Left lobe of liver (tissue), 2 donors: ENCODE data around the gene GRM7. TPM values are rescaled to one million over a fixed set of nuclear protein-coding genes. Genes with fewer than 3 reads are reported as not detected.
A peak's percentile ranks its signal among the peaks of the same experiment; 100 is the strongest.
"Not testable (repeated sequence)": the region's sequence is repeated elsewhere in the genome, so short reads cannot be mapped to it uniquely, and the experiment has no call there.

Source experiments
- ATAC-seq: fragments of 200-7000 bp; cut with Tn5 transposase; one replicate; pipeline ENCODE4 v1.9.1; 2020; ENCODE audit warnings: mild to moderate bottlenecking, moderate library complexity
- DNase-seq: peaks from one replicate; pipeline ENCODE4 v3.0.0-alpha.2; 2020; ENCODE audit warnings: low spot score
- total RNA-seq: library from RNA; stranded (reverse); gene quantifications from one replicate; pipeline ENCODE4 v1.2.1, GENCODE V29; 2021
- donor health status: DM: no; HTN: no; CAD: no; lungs with moderate emphysema.
- donor health status: DM: no; HTN: yes; CAD: no.

GRM7 gene
- 0.08 TPM for total RNA-seq

GRCh38 chr3:6860954-6861624, at the start of gene GRM7:
Gene GRM7 (plus strand): TSS chr3:6861115.
- ATAC-seq: no peak
- no peak for DNase-seq

- DNase-seq (no peak), ATAC-seq (no peak)
Measured at GRCh38 chr3:6821411-6821810, 39.5 kb upstream of the GRM7 start.

- ATAC-seq (peak; percentile 93), DNase-seq (no peak)
Measured at GRCh38 chr3:6825524-6825923, 35.4 kb upstream of the GRM7 start.

- DNase-seq (no peak), ATAC-seq (no peak)
Measured at GRCh38 chr3:6827453-6827852, 33.5 kb upstream of the GRM7 start.

- DNase-seq: no peak
- no peak for ATAC-seq
Measured at GRCh38 chr3:6844723-6845122, 16.2 kb upstream of the GRM7 start.

DNA sequence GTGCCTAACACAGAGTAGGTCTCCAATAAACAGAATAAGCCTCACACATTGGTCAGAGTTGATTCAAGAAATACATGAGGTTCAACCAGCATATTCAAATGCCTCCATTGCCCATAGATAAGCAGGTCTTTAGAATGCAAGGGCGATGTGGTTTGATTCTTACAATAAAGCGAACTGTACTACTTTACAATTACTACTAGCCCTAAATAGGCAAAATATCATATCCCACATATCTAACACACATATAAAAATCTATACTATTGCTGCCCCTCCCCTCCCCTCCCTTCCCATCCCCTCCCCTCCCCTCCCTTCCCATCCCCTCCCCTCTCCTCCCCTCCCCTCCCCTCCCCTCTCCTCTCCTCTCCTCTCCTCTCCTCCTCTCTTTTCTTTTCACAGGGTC, 6.7 kb upstream of the GRM7 start:
- DNase-seq: no peak
- ATAC-seq: no peak

DNA sequence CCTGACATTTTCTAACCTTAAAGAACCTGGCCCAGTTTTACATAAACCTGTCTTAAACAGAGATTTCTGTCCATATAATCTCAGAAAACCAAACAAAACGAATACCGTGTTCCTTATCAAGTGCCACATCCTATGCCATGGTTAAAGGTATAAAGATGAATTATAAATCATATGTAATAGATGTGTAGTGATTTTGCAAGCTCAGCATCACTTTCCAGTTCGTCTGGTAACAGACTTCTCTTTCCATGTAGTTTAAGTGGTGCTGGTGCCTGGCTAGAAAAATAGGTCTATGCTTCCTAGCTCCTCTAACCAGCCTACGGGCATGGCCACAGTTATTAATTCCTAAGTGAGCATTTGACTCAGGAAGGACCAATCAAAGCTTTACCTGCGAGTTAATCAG, 3.4 kb upstream of the GRM7 start:
- DNase-seq: no peak
- no peak for ATAC-seq

GRCh38 chr3:6860149-6860953, 564 bp upstream of the GRM7 start:
- ATAC-seq: no peak
- DNase-seq: no peak

GRCh38 chr3:6861625-6862000, 698 bp downstream of the GRM7 start:
- DNase-seq (no peak), ATAC-seq (no peak)

DNA sequence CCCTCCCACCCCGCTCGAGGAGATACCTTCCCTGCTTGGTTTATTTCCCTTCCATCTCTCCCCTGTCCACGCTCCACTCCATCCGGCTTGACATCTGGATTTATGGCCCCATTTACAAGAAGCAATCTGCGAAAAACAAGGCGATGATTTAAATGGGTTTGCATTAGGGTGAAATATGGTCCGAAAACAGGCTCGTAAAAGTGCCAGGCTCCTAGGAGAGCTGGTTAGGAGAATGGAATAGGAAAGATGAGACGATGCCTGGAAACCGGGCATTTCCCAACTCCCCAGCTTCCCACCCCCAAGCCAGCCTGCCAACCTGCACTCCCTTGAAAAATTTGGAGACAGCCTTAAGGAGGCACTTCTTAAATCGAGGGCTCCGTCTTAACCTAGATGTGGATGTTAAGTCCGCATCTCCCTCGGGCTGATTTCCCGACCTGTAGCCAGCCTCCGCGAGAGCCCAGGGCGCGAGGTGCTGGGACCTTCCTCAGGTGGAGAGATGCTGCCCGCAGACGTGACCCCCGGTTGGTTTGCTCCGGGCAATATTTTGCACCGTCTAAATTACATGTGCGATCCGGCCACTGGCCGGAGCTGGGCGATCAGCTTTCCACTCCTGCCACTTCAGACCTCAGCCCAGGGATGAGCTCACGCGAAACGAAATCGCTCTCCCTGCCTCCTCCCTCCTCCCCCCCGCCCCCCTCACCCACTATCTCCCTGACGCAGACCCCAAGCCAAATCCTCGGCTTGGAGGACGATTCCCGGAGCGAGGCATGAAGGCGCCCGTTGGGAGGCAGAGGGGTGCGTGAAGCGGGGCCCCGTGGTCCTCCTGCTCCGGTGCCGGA, 1.3 kb downstream of the GRM7 start:
- no peak for DNase-seq
- no peak for ATAC-seq

DNA sequence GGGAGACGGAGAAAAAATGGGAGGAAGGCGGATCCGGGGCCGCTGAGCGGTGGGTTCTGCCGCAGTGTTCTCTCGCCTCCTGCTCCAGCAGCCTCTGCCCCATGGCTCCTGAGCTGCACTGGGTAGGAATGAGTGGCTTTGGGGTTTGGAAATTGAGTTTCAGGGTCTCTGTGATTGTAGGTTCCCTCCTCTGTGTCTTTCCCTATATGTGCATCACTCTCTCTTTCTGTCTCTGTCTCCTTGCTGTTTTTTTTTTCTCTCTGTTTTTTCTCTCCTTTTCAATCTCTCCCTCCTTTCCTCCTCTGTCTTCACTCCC, 1.9 kb downstream of the GRM7 start:
- DNase-seq: no peak

DNA sequence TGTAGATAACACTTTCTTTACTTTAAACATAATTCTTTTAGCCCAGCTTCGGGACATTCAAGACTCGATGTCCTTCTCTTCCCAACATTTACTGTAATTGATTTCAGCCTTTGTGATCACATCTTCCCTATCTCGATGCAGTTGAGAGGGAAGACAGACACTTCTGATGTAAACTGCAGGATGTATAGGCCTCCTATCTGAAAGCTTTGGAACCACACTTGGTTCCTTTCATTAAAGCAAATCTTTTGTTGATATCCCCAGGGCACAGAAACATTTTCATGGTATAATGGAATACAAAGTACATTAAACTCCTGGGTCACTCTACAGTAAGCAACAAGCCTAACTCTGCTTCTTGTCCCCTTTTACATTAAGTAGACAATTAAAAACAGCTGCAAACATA, 6.4 kb downstream of the GRM7 start:
- no peak for ATAC-seq
- DNase-seq: no peak

More for the DNA sequence above, 1.9 kb downstream of the GRM7 start:
- no peak for ATAC-seq

DNA sequence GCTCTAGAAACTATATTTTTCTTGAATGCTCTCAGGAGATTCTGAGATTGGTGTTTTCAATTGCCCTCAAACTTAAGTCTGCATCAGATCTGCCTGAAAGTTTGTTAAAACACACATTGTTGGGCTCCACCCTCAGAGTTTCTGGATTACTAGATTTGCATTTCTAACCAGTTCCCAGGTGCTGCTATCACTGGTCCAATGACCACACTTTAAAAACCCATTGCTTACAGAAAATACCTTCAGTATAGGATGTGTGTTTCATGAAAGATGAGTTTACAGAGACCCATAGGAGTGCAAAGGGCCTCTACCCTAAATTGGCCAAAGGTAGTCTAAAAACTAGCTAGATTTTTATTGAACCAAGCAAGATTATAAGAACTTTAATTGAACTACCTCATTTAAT, 17.8 kb downstream of the GRM7 start:
- DNase-seq: no peak
- no peak for ATAC-seq

- no peak for ATAC-seq
Measured at GRCh38 chr3:6912240-6912639, 51.3 kb downstream of the GRM7 start.

DNA sequence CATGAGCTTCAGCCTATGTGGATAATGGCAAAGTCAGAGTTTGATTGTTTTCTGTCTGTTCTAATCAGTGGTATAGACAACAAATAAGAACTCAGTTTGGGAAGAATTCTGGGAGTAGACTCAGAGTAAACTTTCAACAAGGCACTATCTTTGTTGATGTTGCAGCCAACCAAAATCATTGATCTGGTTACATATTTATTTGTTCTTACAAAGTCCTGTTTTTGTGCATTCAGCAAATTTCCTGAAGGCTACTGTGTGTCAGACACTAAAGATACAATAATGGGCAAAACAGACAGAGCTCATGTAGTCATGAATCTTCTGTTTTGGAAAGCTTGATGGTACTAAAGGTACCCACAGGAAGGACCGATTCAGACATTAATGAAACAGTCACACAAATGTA, 55.0 kb downstream of the GRM7 start:
- DNase-seq (no peak), ATAC-seq (peak; percentile 15)

More at GRCh38 chr3:6912240-6912639, 51.3 kb downstream of the GRM7 start:
- DNase-seq: no peak

- ATAC-seq: peak; percentile 99
- peak; percentile 79 for DNase-seq
Measured at GRCh38 chr3:6921066-6921465, 60.2 kb downstream of the GRM7 start.

DNA sequence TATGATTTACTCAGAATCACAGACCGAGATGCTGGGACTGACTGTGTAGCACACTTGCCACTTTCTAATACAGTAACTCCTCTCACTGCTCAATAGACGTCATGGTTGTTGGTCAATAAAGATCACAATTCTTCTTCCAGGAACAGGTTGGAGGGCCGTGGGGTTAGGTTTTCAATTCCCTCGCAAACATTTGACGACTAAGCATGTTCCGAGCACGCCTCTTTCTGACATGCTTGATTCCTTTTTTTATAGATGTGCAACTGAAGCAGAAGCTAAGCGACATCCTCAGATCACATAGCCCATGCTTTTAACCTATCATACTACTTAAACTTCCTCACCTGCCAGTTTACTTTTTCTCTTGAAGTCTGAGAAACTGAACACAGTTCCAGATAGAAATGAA, 61.0 kb downstream of the GRM7 start:
- ATAC-seq: no peak
- DNase-seq: no peak

GRCh38 chr3:6928064-6928463, 67.1 kb downstream of the GRM7 start:
- peak; percentile 80 for ATAC-seq

DNA sequence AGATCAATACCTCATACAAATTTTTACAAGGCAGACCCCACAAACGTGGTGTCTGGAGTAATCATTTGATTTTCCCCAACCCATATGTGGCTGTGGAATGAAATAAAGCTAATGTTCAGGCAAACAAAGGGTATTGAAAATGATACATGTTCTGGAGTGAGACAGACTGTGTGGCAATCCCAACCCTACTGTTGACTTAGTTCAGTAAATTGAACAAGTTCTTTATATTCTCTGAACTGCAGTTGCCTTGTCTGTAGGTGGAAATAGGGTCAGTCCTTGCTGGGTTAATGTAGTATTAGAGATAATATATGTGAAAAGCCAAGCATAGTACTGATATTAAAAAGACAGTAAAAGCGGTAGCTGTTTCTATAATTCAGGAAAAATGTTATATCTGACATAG, 69.0 kb downstream of the GRM7 start:
- ATAC-seq (peak; percentile 83), DNase-seq (no peak)

More at GRCh38 chr3:6928064-6928463, 67.1 kb downstream of the GRM7 start:
- peak; percentile 69 for DNase-seq

DNA sequence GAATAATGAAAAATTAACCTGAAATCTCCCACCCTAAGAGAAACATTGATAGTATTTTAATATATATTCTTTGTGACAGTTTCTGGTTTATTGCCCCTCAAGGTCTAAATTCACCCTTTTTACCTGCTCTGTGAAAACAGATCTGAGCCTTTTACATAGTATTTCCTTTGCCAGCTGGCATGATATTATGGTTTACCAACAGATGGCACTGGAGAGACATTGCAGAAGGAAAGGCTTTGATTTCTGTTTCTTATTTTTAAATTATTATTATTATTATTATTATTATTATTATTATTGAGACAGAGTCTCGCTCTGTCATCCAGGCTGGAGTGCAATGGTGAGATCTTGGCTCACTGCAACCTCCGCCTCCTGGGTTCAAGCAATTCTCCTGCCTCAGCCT, 74.5 kb downstream of the GRM7 start:
- ATAC-seq, DNase-seq: not testable (repeated sequence)

DNA sequence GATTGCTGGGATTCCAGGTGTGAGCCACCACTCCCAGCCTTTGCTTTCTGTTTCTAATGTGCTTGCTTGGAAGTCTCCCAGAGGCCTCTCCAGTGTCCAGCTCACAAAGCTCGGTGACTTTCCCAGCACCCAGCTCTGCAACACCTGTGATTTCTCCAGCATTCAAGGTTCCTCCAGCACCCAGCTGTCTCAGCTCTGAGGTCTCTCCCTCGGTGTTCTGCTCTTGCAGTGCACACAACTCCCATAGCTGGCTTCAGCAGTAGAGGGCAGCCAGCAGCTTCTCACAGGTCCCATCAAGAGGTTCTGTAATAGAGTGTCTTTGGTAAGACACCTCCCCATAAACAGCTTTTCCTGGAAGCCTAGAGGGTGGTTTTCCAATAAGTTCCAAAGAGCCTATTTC, 75.1 kb downstream of the GRM7 start:
- ATAC-seq (no peak), DNase-seq (no peak)

- DNase-seq (no peak), ATAC-seq (no peak)
Measured at GRCh38 chr3:6962801-6963200, 101.9 kb downstream of the GRM7 start.
